Loucy (cell line): Measurements from ENCODE around the gene DLK1.

ENCODE experiments used
- EZH2phosphoT487 ChIP-seq: fragments of 200-600 bp; IDR thresholded peaks from 2 replicates; pipeline ENCODE4 v1.6.1; 2018; ENCODE audit warnings: antibody characterized with exemption, mild to moderate bottlenecking, moderate library complexity, borderline replicate concordance
- TF ChIP-seq, protein P1 (sequence below): fragments of 200-600 bp; sonication (generic); conservative IDR thresholded peaks from 2 replicates; pipeline ENCODE4 v1.5.1; 2014; ENCODE audit warnings: mild to moderate bottlenecking, antibody characterized with exemption, low read length

DNA sequence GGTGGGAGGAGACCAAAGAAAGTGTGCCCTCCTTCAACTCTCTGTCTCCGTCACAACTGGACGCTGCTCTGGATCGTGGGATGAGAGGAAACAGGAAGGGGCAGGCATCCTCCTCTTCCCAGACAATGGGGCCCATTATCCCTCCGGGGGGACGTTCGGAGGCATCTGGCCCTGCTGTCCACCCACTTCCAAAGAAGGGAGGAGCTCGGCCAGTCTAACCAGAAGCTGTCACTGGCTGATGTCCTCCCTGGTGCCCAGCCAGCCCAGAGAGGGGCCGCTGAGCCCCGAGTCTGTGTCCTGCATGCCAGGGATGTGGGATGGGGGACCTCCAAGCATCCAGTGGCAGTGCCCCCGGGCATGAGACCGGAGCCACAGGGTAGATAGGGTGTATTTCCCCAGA lies 59.4 kb downstream of the DLK1 start:
- TF ChIP-seq, protein P1, sequence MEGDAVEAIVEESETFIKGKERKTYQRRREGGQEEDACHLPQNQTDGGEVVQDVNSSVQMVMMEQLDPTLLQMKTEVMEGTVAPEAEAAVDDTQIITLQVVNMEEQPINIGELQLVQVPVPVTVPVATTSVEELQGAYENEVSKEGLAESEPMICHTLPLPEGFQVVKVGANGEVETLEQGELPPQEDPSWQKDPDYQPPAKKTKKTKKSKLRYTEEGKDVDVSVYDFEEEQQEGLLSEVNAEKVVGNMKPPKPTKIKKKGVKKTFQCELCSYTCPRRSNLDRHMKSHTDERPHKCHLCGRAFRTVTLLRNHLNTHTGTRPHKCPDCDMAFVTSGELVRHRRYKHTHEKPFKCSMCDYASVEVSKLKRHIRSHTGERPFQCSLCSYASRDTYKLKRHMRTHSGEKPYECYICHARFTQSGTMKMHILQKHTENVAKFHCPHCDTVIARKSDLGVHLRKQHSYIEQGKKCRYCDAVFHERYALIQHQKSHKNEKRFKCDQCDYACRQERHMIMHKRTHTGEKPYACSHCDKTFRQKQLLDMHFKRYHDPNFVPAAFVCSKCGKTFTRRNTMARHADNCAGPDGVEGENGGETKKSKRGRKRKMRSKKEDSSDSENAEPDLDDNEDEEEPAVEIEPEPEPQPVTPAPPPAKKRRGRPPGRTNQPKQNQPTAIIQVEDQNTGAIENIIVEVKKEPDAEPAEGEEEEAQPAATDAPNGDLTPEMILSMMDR = no peak
- TF ChIP-seq EZH2phosphoT487 = no peak
